Measurements from ENCODE around the gene BCORL1. TPM values are rescaled to one million over a fixed set of nuclear protein-coding genes. Genes with fewer than 3 reads are reported as not detected.

Gene BCORL1
- total and polyA plus RNA-seq, 2 donors (not counting 1 experiment from before 2014, with no cell fraction given) = 1.9 to 14.3 TPM

DNA sequence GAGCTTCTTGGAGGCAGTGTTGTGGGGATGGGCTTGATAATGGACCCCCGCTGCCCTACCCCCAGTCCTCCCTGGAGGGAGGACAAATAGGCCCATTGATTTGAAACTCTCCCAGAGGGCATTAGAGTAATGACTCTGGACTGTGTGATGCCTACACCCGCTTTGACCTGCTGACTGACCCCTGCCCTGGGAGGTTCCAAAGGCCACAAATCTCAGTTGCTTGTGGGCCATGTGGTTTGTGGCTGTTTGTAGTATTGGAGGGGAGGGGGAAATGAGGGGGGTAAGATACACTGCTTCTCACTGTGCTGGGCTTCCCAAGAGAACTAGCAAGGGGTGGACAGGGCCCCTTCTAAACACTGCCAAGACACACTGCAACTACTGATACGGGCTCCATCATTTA is 27.6 kb upstream of the BCORL1 start:
- H3K27ac ChIP-seq (ENCODE audit: low read length in 2 of 2) = no peak overlapping the region
- Mint-ChIP-seq H3K27ac (no peak overlapping the region), H3K9me3 (ENCODE audit: insufficient read depth) (no peaks in the 10 kb centered on the region), H3K4me3 (no peak overlapping the region), H3K27me3 (no peaks in the 10 kb centered on the region), H3K4me1 (peaks cover 28% of the 10 kb centered on the region)
- H3K9ac ChIP-seq (ENCODE audit: low read length) = no peak overlapping the region
- H4K20me1 ChIP-seq (ENCODE audit: control insufficient read depth, insufficient read depth, low read length, poor library complexity, severe bottlenecking) = no peaks in the 10 kb centered on the region
- no peaks in the 10 kb centered on the region for H3K27me3 ChIP-seq (replicated peaks in 1 of 4; ENCODE audit: control extremely low read depth in 1 of 4, control insufficient read depth in 3 of 4, insufficient read depth in 4 of 4, low read length in 3 of 4)
- ATAC-seq (ENCODE audit: low read depth) = no peak
- H3K9me3 ChIP-seq (ENCODE audit: control extremely low read depth in 1 of 3, control insufficient read depth in 2 of 3, insufficient read depth in 1 of 3, low read length in 2 of 3) = peaks cover 0 to 4% (median 0%) of the 10 kb centered on the region in 3 donors
- H2AFZ ChIP-seq (ENCODE audit: insufficient read depth, low read depth, low read length, poor library complexity, severe bottlenecking) = no peak overlapping the region
- no peak overlapping the region for H3K4me2 ChIP-seq (replicated peaks; ENCODE audit: low read depth, low read length, poor library complexity, severe bottlenecking)
- no peak overlapping the region for H3K4me3 ChIP-seq (ENCODE audit: control extremely low read depth in 1 of 5, extremely low read depth in 1 of 5, insufficient read depth in 1 of 5, low read depth in 2 of 5, low read length in 4 of 5)
- POLR2A ChIA-PET = no interaction called here
- intact Hi-C loops (cut with micrococcal nuclease) = no loop called here
- WGBS (ENCODE audit: insufficient coverage) = 100% methylated on average over 1 of the region's 3 CpGs
- H3K79me2 ChIP-seq (ENCODE audit: control insufficient read depth, insufficient read depth, low read length) = no peaks in the 10 kb centered on the region
- no peaks in the 10 kb centered on the region for H3K36me3 ChIP-seq (replicated peaks in 1 of 2; ENCODE audit: control extremely low read depth in 1 of 2, control insufficient read depth in 1 of 2, extremely low read depth in 1 of 2, insufficient read depth in 2 of 2, low read length in 1 of 2)
- DNase-seq = no peak
- CTCF ChIA-PET = no interaction called here
- H3K4me1 ChIP-seq (ENCODE audit: control insufficient read depth in 2 of 2, insufficient read depth in 2 of 2, low read length in 2 of 2) = peaks cover 8 to 29% of the 10 kb centered on the region in 2 donors
- no peak for TF ChIP-seq EZH2 (IDR thresholded peaks at IDR 0.05; ENCODE audit: borderline replicate concordance, insufficient read depth, low read depth, low read length, poor library complexity, severe bottlenecking)
- TF ChIP-seq, protein P1, sequence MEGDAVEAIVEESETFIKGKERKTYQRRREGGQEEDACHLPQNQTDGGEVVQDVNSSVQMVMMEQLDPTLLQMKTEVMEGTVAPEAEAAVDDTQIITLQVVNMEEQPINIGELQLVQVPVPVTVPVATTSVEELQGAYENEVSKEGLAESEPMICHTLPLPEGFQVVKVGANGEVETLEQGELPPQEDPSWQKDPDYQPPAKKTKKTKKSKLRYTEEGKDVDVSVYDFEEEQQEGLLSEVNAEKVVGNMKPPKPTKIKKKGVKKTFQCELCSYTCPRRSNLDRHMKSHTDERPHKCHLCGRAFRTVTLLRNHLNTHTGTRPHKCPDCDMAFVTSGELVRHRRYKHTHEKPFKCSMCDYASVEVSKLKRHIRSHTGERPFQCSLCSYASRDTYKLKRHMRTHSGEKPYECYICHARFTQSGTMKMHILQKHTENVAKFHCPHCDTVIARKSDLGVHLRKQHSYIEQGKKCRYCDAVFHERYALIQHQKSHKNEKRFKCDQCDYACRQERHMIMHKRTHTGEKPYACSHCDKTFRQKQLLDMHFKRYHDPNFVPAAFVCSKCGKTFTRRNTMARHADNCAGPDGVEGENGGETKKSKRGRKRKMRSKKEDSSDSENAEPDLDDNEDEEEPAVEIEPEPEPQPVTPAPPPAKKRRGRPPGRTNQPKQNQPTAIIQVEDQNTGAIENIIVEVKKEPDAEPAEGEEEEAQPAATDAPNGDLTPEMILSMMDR (IDR thresholded peaks at IDR 0.05) = no peak

- POLR2A ChIA-PET = interaction anchor here (1.1 kb wide), 1 partner anchor 25 kb away, joined by 5 read pairs; no protein-coding TSS in a partner anchor
- CTCF ChIA-PET = no interaction called here
- H3K9me3 Mint-ChIP-seq (ENCODE audit: insufficient read depth) = no peaks in the 10 kb centered on the region
Measured at GRCh38 chrX:129955682-129956081, 26.8 kb upstream of the BCORL1 start.

More at GRCh38 chrX:129955682-129956081, 26.8 kb upstream of the BCORL1 start:
- H2AFZ ChIP-seq (ENCODE audit: insufficient read depth, low read depth, low read length, poor library complexity, severe bottlenecking) = no peak overlapping the region
- WGBS (ENCODE audit: insufficient coverage) = 100% methylated on average over 2 of the region's 3 CpGs
- H3K27me3 ChIP-seq (replicated peaks in 1 of 4; ENCODE audit: control extremely low read depth in 1 of 4, control insufficient read depth in 3 of 4, insufficient read depth in 4 of 4, low read length in 3 of 4) = no peaks in the 10 kb centered on the region
- no peaks in the 10 kb centered on the region for H3K36me3 ChIP-seq (replicated peaks in 1 of 2; ENCODE audit: control extremely low read depth in 1 of 2, control insufficient read depth in 1 of 2, extremely low read depth in 1 of 2, insufficient read depth in 2 of 2, low read length in 1 of 2)
- intact Hi-C loops (cut with micrococcal nuclease) = no loop called here
- TF ChIP-seq EZH2 (IDR thresholded peaks at IDR 0.05; ENCODE audit: borderline replicate concordance, insufficient read depth, low read depth, low read length, poor library complexity, severe bottlenecking) = no peak
- TF ChIP-seq, protein P1 (IDR thresholded peaks at IDR 0.05) = no peak
- H3K4me2 ChIP-seq (replicated peaks; ENCODE audit: low read depth, low read length, poor library complexity, severe bottlenecking) = no peak overlapping the region
- Mint-ChIP-seq H3K4me3 (no peak overlapping the region), H3K27me3 (no peaks in the 10 kb centered on the region), H3K27ac (peak overlapping the region; percentile 20), H3K4me1 (peaks cover 31% of the 10 kb centered on the region)
- ATAC-seq (ENCODE audit: low read depth) (no peak), DNase-seq (no peak)
- no peaks in the 10 kb centered on the region for H4K20me1 ChIP-seq (ENCODE audit: control insufficient read depth, insufficient read depth, low read length, poor library complexity, severe bottlenecking)
- no peak overlapping the region for H3K4me3 ChIP-seq (ENCODE audit: control extremely low read depth in 1 of 5, extremely low read depth in 1 of 5, insufficient read depth in 1 of 5, low read depth in 2 of 5, low read length in 4 of 5)
- H3K4me1 ChIP-seq (ENCODE audit: control insufficient read depth in 2 of 2, insufficient read depth in 2 of 2, low read length in 2 of 2) = peaks cover 8 to 29% of the 10 kb centered on the region in 2 donors
- H3K79me2 ChIP-seq (ENCODE audit: control insufficient read depth, insufficient read depth, low read length) = no peaks in the 10 kb centered on the region
- no peak overlapping the region for H3K27ac ChIP-seq (ENCODE audit: low read length in 2 of 2)
- H3K9me3 ChIP-seq (ENCODE audit: control extremely low read depth in 1 of 3, control insufficient read depth in 2 of 3, insufficient read depth in 1 of 3, low read length in 2 of 3) = peaks cover 0 to 4% (median 0%) of the 10 kb centered on the region in 3 donors
- no peak overlapping the region for H3K9ac ChIP-seq (ENCODE audit: low read length)

Data from B cell (primary cell).